H1 (cell line): ENCODE results near the gene PACS1.

Experiments used
- ASH2L ChIP-seq: fragments of 200-600, 300-600 bp; sonication (generic); IDR thresholded peaks from one replicate; pipeline ENCODE4 v1.7.1; 2017; ENCODE audit warnings: low read length
- ATF2 ChIP-seq: IDR thresholded peaks from 2 replicates; pipeline ENCODE4 v1.6.1; 2012; ENCODE audit warnings: low read length, inconsistent platforms
- BRCA1 ChIP-seq: IDR thresholded peaks from 2 replicates; pipeline ENCODE4 v1.6.1; 2012; ENCODE audit warnings: low read depth, low read length, improper control_type of control experiment
- CTCF ChIP-seq, 3 experiments: IDR thresholded peaks; 1 replicate in 2 of 3; 2 replicates in 1 of 3; pipeline versions ENCODE4 v1.5.1 to v1.6.1; 2011; ENCODE audit warnings: low read length in 3 of 3, mild to moderate bottlenecking in 3 of 3, inconsistent platforms in 2 of 3, low read depth in 1 of 3, moderate library complexity in 1 of 3; ENCODE audit not compliant: insufficient read depth in 1 of 3; ENCODE audit errors: control extremely low read depth in 1 of 3
- EGR1 ChIP-seq: IDR thresholded peaks from 2 replicates; pipeline ENCODE4 v1.6.1; 2011; ENCODE audit warnings: low read depth, low read length, borderline replicate concordance
- EZH2 ChIP-seq: fragments of 200-600 bp; sonication (generic); IDR thresholded peaks from 2 replicates; pipeline ENCODE4 v1.7.1; 2012; ENCODE audit warnings: low read depth, mild to moderate bottlenecking, moderate library complexity, low read length, inconsistent platforms; ENCODE audit not compliant: severe bottlenecking
- KDM1A ChIP-seq: fragments of 200-600, 300-600 bp; sonication (generic); IDR thresholded peaks from 2 replicates; pipeline ENCODE4 v1.7.1; 2016; ENCODE audit warnings: mild to moderate bottlenecking, low read length, borderline replicate concordance
- POLR2A ChIP-seq, 2 experiments: IDR thresholded peaks; 1 replicate in 1 of 2; 2 replicates in 1 of 2; pipeline ENCODE4 v1.6.1; 2011; ENCODE audit warnings: low read depth in 2 of 2, low read length in 2 of 2, mild to moderate bottlenecking in 2 of 2; ENCODE audit errors: control extremely low read depth in 1 of 2
- POLR2AphosphoS5 ChIP-seq: IDR thresholded peaks from 2 replicates; pipeline ENCODE4 v1.6.1; 2011; ENCODE audit warnings: low read depth, low read length
- SIN3A ChIP-seq, 2 experiments: IDR thresholded peaks in 1 of 2; conservative IDR thresholded peaks in 1 of 2; 2 replicates each; pipeline ENCODE4 v1.6.1; 2011 to 2012; ENCODE audit warnings: low read length in 2 of 2, improper control_type of control experiment in 1 of 2, low read depth in 1 of 2, mild to moderate bottlenecking in 1 of 2
- TEAD4 ChIP-seq: IDR thresholded peaks from 2 replicates; pipeline ENCODE4 v1.6.1; 2012; ENCODE audit warnings: low read depth, low read length, inconsistent platforms, mixed read lengths
- YY1 ChIP-seq: IDR thresholded peaks from 2 replicates; pipeline ENCODE4 v1.6.1; 2011; ENCODE audit warnings: low read depth, mild to moderate bottlenecking, low read length

- TF ChIP-seq CTCF (IDR thresholded peaks at IDR 0.05; ENCODE audit: control extremely low read depth in 1 of 3, insufficient read depth in 1 of 3, low read depth in 1 of 3, low read length in 3 of 3) (peak; percentile 21 to 39 (median 38); a peak in 3 of 4 replicates), POLR2A (IDR thresholded peaks at IDR 0.05; ENCODE audit: control extremely low read depth in 1 of 2, low read depth in 2 of 2, low read length in 2 of 2) (no peak; a peak in 1 of 3 replicates), SIN3A (conservative IDR thresholded peaks at IDR 0.05 in 1 of 2, IDR thresholded peaks at IDR 0.05 in 1 of 2; ENCODE audit: low read depth in 1 of 2, low read length in 2 of 2) (no peak), BRCA1 (no peak), ATF2 (no peak), POLR2AphosphoS5 (no peak; the same call in 1 of the 2 replicates), YY1 (no peak), TEAD4 (0 out of 2 replicates have a peak, but pooled peaks have one; percentile 47), ASH2L (no peak), EGR1 (no peak), KDM1A (no peak), EZH2 (peak; percentile 40)
These were observed 953 bp upstream of the PACS1 start for GRCh38 chr11:66068923-66069714.
